ENCODE data around the gene OR2W3. TPM values are rescaled to one million over a fixed set of nuclear protein-coding genes. Genes with fewer than 3 reads are reported as not detected.

OR2W3 gene
- total RNA-seq, 1 donor from 2014 or later = 3.9 TPM

DNA sequence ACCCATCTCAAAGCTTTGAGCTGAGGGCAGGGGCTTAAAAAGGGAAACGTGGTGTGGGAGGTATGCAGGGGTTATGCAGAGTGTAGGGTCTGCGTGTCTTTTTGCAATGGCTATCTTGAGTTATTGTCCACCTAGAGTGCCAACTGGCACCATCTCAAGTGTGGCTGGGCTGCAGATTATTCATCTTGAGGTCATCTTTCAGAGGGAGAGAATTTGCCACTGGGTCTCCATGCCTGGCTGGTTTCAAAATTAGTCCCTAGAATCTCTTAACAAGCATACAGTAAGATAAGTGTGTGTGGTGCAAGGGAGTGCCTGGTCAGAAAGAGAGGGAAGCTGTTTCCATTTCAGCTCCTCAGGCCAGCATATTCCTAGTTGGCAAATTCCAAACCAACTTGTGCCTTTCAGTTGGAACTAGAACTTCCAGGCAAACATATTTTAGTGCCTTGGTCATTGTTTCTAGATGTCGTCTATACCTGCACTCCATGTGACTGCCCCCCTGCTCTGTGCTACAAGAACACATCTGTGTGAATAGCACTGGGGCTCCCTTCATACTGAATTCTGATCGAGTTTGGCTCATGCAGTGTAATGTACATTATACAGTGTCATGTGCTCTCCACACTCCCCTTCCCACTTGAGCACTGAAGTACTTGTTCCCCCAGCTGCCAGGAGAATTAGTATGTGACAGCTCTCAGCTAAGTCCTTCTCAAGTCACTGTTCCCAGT lies 19.7 kb downstream of the OR2W3 start:
- Histone ChIP-seq H3K36me3 (no peaks in the 10 kb centered on the region), H3K4me3 (no peak overlapping the region), H3K4me1 (no peaks in the 10 kb centered on the region), H3K27ac (no peak overlapping the region), H3K27me3 (no peaks in the 10 kb centered on the region), H3K9me3 (no peaks in the 10 kb centered on the region)
- TF ChIP-seq POLR2A (IDR thresholded peaks at IDR 0.05) (no peak), POLR2AphosphoS5 (IDR thresholded peaks at IDR 0.05; ENCODE audit: insufficient read depth in 1 of 2, low read depth in 1 of 2) (no peak), CTCF (IDR thresholded peaks at IDR 0.05) (no peak)
- no peak for DNase-seq (ENCODE audit: extremely low spot score in 2 of 2)
- intact Hi-C loops (cut with DNase I) = no loop called here

DNA sequence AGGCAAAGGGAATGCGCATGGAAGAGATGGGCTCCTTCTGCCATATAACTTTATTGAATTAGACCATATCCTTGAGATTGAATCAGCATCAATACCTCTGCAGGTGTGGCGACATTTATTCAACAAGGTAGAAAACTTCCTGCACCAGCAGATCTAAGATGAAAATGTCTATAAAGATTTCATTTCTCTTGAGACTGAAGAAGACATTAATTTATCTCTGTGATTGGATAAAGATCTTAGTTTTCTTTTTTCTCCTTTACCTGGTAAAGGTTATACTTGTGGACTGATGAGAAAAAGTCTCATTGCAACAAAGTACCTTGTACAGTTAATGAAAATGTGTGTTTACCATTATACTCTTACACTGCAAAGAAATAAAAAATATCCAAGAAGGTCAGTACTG lies 24.6 kb downstream of the OR2W3 start, which contains the start of gene OR2T8:
OR2T8 (plus strand) TSS at position 301 of the 400 bp plus-strand sequence. CDS start 766 bp downstream, outside the sequence.
- Histone ChIP-seq H3K27me3 (no peaks in the 10 kb centered on the region), H3K27ac (no peak within 1 kb of the TSS), H3K4me1 (no peaks in the 10 kb centered on the region), H3K9me3 (no peaks in the 10 kb centered on the region), H3K4me3 (no peak within 1 kb of the TSS), H3K36me3 (no peaks in the 10 kb centered on the region)
- TF ChIP-seq CTCF (IDR thresholded peaks at IDR 0.05) (no peak), POLR2AphosphoS5 (IDR thresholded peaks at IDR 0.05; ENCODE audit: insufficient read depth in 1 of 2, low read depth in 1 of 2) (no peak), POLR2A (IDR thresholded peaks at IDR 0.05) (no peak)
- DNase-seq (ENCODE audit: extremely low spot score in 2 of 2) = no peak
- intact Hi-C loops (cut with DNase I) = no loop called here

DNA sequence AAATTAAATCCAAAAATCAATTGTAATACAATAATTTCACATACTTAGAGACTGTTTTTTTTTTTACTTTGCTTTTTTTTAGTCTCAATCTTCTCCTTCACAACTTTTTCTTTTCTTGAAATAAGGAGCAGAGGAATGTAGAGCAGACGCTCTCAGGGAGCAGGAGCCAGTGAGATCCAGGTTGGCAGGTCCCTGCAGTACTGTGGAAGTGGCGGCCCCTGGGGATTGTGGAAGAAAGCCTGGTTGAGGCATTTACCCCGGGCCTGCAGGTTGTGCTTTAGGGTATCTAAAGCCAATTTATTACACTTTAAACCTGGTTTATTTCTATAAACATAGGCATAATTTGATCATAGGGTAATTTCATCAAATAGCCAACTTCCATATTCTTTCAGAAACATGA lies 28.6 kb downstream of the OR2W3 start:
- no peaks in the 10 kb centered on the region for H3K9me3 ChIP-seq
- no peak for DNase-seq (ENCODE audit: extremely low spot score in 2 of 2)
- no peaks in the 10 kb centered on the region for H3K4me1 ChIP-seq
- no peak overlapping the region for H3K27ac ChIP-seq
- intact Hi-C loops (cut with DNase I) = no loop called here
- H3K36me3 ChIP-seq = no peaks in the 10 kb centered on the region
- no peak overlapping the region for H3K4me3 ChIP-seq
- TF ChIP-seq CTCF (IDR thresholded peaks at IDR 0.05) (no peak), POLR2A (IDR thresholded peaks at IDR 0.05) (no peak), POLR2AphosphoS5 (IDR thresholded peaks at IDR 0.05; ENCODE audit: insufficient read depth in 1 of 2, low read depth in 1 of 2) (no peak)
- no peaks in the 10 kb centered on the region for H3K27me3 ChIP-seq

DNA sequence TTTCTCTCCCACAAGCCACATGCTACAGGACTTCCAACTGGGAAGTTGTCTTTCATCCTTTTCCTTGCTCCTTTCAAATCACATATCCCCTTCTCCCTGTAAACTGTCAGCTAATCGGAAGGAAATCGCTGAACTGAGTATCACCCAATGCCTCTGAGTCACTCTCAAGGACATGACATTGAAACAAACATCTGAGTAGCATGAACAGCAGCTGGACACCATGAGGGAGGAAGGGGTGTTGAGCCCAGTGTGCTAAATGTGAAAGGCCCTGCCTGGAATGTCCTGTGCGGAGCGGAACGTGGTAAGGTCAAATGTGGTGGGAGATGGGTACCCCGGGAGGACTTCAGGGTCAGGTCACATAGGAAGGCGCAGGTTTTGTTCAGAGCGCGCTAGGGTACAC lies 29.5 kb downstream of the OR2W3 start, which contains the start of gene OR2AJ1:
OR2AJ1 (plus strand) TSS at position 22 of the 400 bp plus-strand sequence. CDS start 8,880 bp downstream, outside the sequence.
- Histone ChIP-seq H3K9me3 (no peaks in the 10 kb centered on the region), H3K4me3 (no peak within 1 kb of the TSS), H3K27ac (no peak within 1 kb of the TSS), H3K27me3 (no peaks in the 10 kb centered on the region), H3K4me1 (no peaks in the 10 kb centered on the region), H3K36me3 (no peaks in the 10 kb centered on the region)
- no peak for DNase-seq (ENCODE audit: extremely low spot score in 2 of 2)
- intact Hi-C loops (cut with DNase I) = no loop called here
- TF ChIP-seq CTCF (IDR thresholded peaks at IDR 0.05) (no peak), POLR2A (IDR thresholded peaks at IDR 0.05) (no peak), POLR2AphosphoS5 (IDR thresholded peaks at IDR 0.05; ENCODE audit: insufficient read depth in 1 of 2, low read depth in 1 of 2) (no peak)

DNA sequence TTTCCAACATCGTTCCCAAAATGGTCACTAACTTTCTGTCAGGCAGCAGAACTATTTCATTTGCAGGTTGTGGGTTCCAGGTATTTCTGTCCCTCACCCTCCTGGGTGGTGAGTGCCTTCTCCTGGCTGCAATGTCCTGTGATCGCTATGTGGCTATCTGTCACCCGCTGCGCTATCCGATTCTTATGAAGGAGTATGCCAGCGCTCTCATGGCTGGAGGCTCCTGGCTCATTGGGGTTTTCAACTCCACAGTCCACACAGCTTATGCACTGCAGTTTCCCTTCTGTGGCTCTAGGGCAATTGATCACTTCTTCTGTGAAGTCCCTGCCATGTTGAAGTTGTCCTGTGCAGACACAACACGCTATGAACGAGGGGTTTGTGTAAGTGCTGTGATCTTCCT lies 38.6 kb downstream of the OR2W3 start:
- H3K27ac ChIP-seq = no peak overlapping the region
- TF ChIP-seq POLR2A (IDR thresholded peaks at IDR 0.05) = no peak
- TF ChIP-seq CTCF (IDR thresholded peaks at IDR 0.05) = no peak
- TF ChIP-seq POLR2AphosphoS5 (IDR thresholded peaks at IDR 0.05; ENCODE audit: insufficient read depth in 1 of 2, low read depth in 1 of 2) = no peak

More for the DNA sequence above, 38.6 kb downstream of the OR2W3 start:
- Histone ChIP-seq H3K9me3 (no peaks in the 10 kb centered on the region), H3K4me1 (no peaks in the 10 kb centered on the region), H3K36me3 (no peaks in the 10 kb centered on the region), H3K27me3 (no peaks in the 10 kb centered on the region), H3K4me3 (no peak overlapping the region)
- no peak for DNase-seq (ENCODE audit: extremely low spot score in 2 of 2)
- intact Hi-C loops (cut with DNase I) = no loop called here
